GM18861 (cell line): ENCODE measurements around the gene GPRIN2.
"Not testable (repeated sequence)": the region's sequence is repeated elsewhere in the genome, so short reads cannot be mapped to it uniquely, and the experiment has no call there.

Experiments used
- ATAC-seq: cut with Tn5 transposase; IDR thresholded peaks from one replicate; pipeline ENCODE4 v1.9.1; 2021; ENCODE audit not compliant: unreplicated experiment

Gene GPRIN2

GRCh38 chr10:46523119-46523961, 33.1 kb downstream of the GPRIN2 start:
- no peak for ATAC-seq

GRCh38 chr10:46522295-46523118, 34.0 kb downstream of the GPRIN2 start:
- ATAC-seq: no peak

- no peak for ATAC-seq
Observed at GRCh38 chr10:46520941-46521340, 35.5 kb downstream of the GPRIN2 start.

- ATAC-seq: no peak
Observed at GRCh38 chr10:46520381-46520780, 36.1 kb downstream of the GPRIN2 start.

GRCh38 chr10:46518028-46518725, 38.3 kb downstream of the GPRIN2 start:
- ATAC-seq: no peak

GRCh38 chr10:46517541-46517940, 38.9 kb downstream of the GPRIN2 start:
- ATAC-seq: no peak

- ATAC-seq: no peak
Observed at GRCh38 chr10:46516660-46517416, 39.6 kb downstream of the GPRIN2 start.

- no peak for ATAC-seq
Observed at GRCh38 chr10:46515793-46516192, 40.7 kb downstream of the GPRIN2 start.

GRCh38 chr10:46515366-46515765, 41.1 kb downstream of the GPRIN2 start:
- no peak for ATAC-seq

GRCh38 chr10:46514899-46515298, 41.6 kb downstream of the GPRIN2 start:
- ATAC-seq: no peak

GRCh38 chr10:46514431-46514861, 42.0 kb downstream of the GPRIN2 start:
- no peak for ATAC-seq

- not testable (repeated sequence) for ATAC-seq
Observed at GRCh38 chr10:46513333-46513732, 43.1 kb downstream of the GPRIN2 start.

GRCh38 chr10:46512725-46513124, 43.7 kb downstream of the GPRIN2 start:
- ATAC-seq: not testable (repeated sequence)

GRCh38 chr10:46512002-46512401, 44.5 kb downstream of the GPRIN2 start:
- ATAC-seq: not testable (repeated sequence)
